HPDE6-E6E7 (cell line): ENCODE results near the gene METTL1.

Experiments
- DNase-seq: peaks from one replicate; pipeline ENCODE4 v3.0.0; 2011; ENCODE audit warnings: missing footprints; ENCODE audit errors: extremely low spot score

METTL1 gene

GRCh38 chr12:57737467-57738460 lies 34.1 kb downstream of the METTL1 start:
- no peak for DNase-seq

- DNase-seq: no peak
These were observed 35.0 kb downstream of the METTL1 start for GRCh38 chr12:57736741-57737466.

- no peak for DNase-seq
These were observed 35.8 kb downstream of the METTL1 start for GRCh38 chr12:57735952-57736740.

- no peak for DNase-seq
These were observed 36.6 kb downstream of the METTL1 start for GRCh38 chr12:57735198-57735855.

- DNase-seq: no peak
These were observed 37.3 kb downstream of the METTL1 start for GRCh38 chr12:57734591-57734990.

- DNase-seq: no peak
These were observed 38.0 kb downstream of the METTL1 start for GRCh38 chr12:57733928-57734327.

GRCh38 chr12:57732726-57733593 lies 38.9 kb downstream of the METTL1 start:
- DNase-seq: no peak

GRCh38 chr12:57732270-57732669 lies 39.6 kb downstream of the METTL1 start:
- DNase-seq: no peak

GRCh38 chr12:57731411-57732080 lies 40.4 kb downstream of the METTL1 start:
- DNase-seq: no peak

GRCh38 chr12:57730336-57731067 lies 41.4 kb downstream of the METTL1 start:
- no peak for DNase-seq

- no peak for DNase-seq
These were observed 42.5 kb downstream of the METTL1 start for GRCh38 chr12:57729321-57729844.

- no peak for DNase-seq
These were observed 44.0 kb downstream of the METTL1 start for GRCh38 chr12:57727758-57728395.

- DNase-seq: no peak
These were observed 44.8 kb downstream of the METTL1 start for GRCh38 chr12:57726884-57727757.

- peak; percentile 89 for DNase-seq
These were observed 45.6 kb downstream of the METTL1 start for GRCh38 chr12:57726151-57726883.

- no peak for DNase-seq
These were observed 46.1 kb downstream of the METTL1 start for GRCh38 chr12:57725851-57726150.

- no peak for DNase-seq
These were observed 46.8 kb downstream of the METTL1 start for GRCh38 chr12:57724936-57725740.
